ENCODE measurements around the gene NR2F6. TPM values are rescaled to one million over a fixed set of nuclear protein-coding genes. Genes with fewer than 3 reads are reported as not detected.

Gene NR2F6
- polyA plus RNA-seq, 2 of the 4 experiments (the other 2 are of a cell fraction) = 31.9 to 42.1 TPM

- POLR2A ChIA-PET = no interaction called here
- no peak overlapping the region for H3K4me3 ChIP-seq
- H3K4me2 ChIP-seq = no peak overlapping the region
- ATAC-seq (no peak), FAIRE-seq (no peak), DNase-seq (ENCODE audit: low read depth in 1 of 2, low spot score in 1 of 2) (no peak)
- CTCF ChIA-PET = interaction anchor here (0.6 to 8.0 kb wide), 27 partner anchors 8 to 545 kb away, joined by 3 to 77 read pairs (median 4); partner anchors contain the start of genes ANKLE1, OCEL1 and USE1
- H3K4me1 ChIP-seq = no peaks in the 10 kb centered on the region; the same call in 2 of the 3 replicates
- 17% methylated on average over 1 of the region's 1 CpG for WGBS (ENCODE audit: missing lambda C conversion rate)
- H3K9me3 ChIP-seq = no peaks in the 10 kb centered on the region
- TF ChIP-seq ELK1 (IDR thresholded peaks at IDR 0.05; ENCODE audit: low read depth, low read length) (no peak), HOXA7 (CRISPR knock-in tag; IDR thresholded peaks at IDR 0.05) (no peak), ZNF302 (CRISPR knock-in tag; IDR thresholded peaks at IDR 0.05) (no peak), JUN (IDR thresholded peaks at IDR 0.05) (no peak), CHD2 (IDR thresholded peaks at IDR 0.05; ENCODE audit: low read length, partially characterized antibody) (no peak), JUNB (IDR thresholded peaks at IDR 0.05) (no peak), HMGXB4 (CRISPR knock-in tag; IDR thresholded peaks at IDR 0.05; ENCODE audit: borderline replicate concordance) (no peak), CBX2 (IDR thresholded peaks at IDR 0.05; ENCODE audit: borderline replicate concordance, low read depth) (no peak), MAZ (IDR thresholded peaks at IDR 0.05; ENCODE audit: borderline replicate concordance, low read depth, low read length) (no peak), HEYL (CRISPR knock-in tag; IDR thresholded peaks at IDR 0.05) (no peak), RAD21 (conservative IDR thresholded peaks at IDR 0.05 in 1 of 2, IDR thresholded peaks at IDR 0.05 in 1 of 2) (no peak), PBX3 (IDR thresholded peaks at IDR 0.05) (no peak), POLR2AphosphoS2 (conservative IDR thresholded peaks at IDR 0.05; ENCODE audit: low read length) (no peak), KDM5A (IDR thresholded peaks at IDR 0.05) (no peak), PHF8 (IDR thresholded peaks at IDR 0.05; ENCODE audit: borderline replicate concordance, low read depth) (no peak), CEBPB (IDR thresholded peaks at IDR 0.05) (no peak), EHMT2 (IDR thresholded peaks at IDR 0.05; ENCODE audit: low read depth) (no peak), HES2 (IDR thresholded peaks at IDR 0.05) (no peak), FOSL2 (IDR thresholded peaks at IDR 0.05) (no peak), FOSL2 (CRISPR knock-in tag; IDR thresholded peaks at IDR 0.05) (no peak)
- no peak overlapping the region for H3K27ac ChIP-seq
Measured at GRCh38 chr19:17259934-17260333, 14.2 kb upstream of the NR2F6 start.

- no peak for TF ChIP-seq HEYL (CRISPR knock-in tag; IDR thresholded peaks at IDR 0.05)
- no peak for TF ChIP-seq FOSB (CRISPR knock-in tag; IDR thresholded peaks at IDR 0.05)
- TF ChIP-seq E2F6 (IDR thresholded peaks at IDR 0.05; ENCODE audit: borderline replicate concordance, low read depth) = no peak
- TF ChIP-seq PHF8 (IDR thresholded peaks at IDR 0.05; ENCODE audit: borderline replicate concordance, low read depth) = no peak
- no peak for TF ChIP-seq GATA3 (IDR thresholded peaks at IDR 0.05; ENCODE audit: borderline replicate concordance)
- no peak for TF ChIP-seq ESRRA (IDR thresholded peaks at IDR 0.05; ENCODE audit: borderline replicate concordance, low read length)
- no peak overlapping the region for H3K27ac ChIP-seq
- CTCF ChIA-PET = interaction anchor here (0.6 to 8.0 kb wide), 11 partner anchors 9 to 525 kb away, joined by 3 to 77 read pairs (median 4); partner anchors contain the start of genes ANKLE1 and USE1
Measured at GRCh38 chr19:17259118-17259780, 13.5 kb upstream of the NR2F6 start.

More at GRCh38 chr19:17259118-17259780, 13.5 kb upstream of the NR2F6 start:
- POLR2A ChIA-PET = interaction anchor here (0.7 kb wide), 1 partner anchor 7 kb away, joined by 3 read pairs; no protein-coding TSS in a partner anchor
- Histone ChIP-seq H3K4me2 (no peak overlapping the region), H3K4me3 (no peak overlapping the region), H3K4me1 (no peaks in the 10 kb centered on the region; the same call in 2 of the 3 replicates), H3K9me3 (no peaks in the 10 kb centered on the region)
- ATAC-seq = no peak
- WGBS (ENCODE audit: missing lambda C conversion rate) = 88% methylated on average over 5 of the region's 9 CpGs
- no peak for DNase-seq (ENCODE audit: low read depth in 1 of 2, low spot score in 1 of 2)
- no peak for FAIRE-seq

All from A549 (cell line).